Measurements from ENCODE around the gene LRBA.

DNA sequence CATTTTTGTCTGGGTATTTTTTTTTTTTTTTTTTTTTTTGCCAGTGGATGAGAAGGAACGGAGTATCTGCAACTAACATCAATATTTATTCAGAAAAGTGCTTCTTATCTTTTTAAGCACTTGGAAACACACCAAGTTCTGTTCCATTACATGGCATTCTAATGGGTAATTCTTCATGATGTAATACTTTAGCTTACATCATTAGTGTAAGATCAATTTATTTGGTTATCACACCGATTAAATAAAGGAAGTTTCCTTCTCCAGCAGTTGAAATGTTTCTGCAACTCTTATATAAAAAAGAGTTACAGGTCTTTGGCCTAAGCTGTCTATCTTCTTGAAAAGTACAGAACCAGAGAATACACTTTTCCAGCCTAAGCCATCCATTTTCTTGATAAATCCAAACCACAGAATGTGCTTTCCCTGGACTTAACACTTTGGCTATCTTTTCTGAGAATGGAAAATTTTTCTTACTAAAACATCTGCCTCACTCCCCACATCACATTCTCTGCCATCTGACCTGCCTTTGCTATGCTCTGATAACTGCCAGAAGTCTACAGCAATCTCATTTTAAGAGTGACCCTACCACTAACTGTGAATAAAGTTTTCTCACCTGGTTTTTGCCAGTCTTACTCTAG is 625.1 kb downstream of the LRBA start:
- TF ChIP-seq, protein P1, sequence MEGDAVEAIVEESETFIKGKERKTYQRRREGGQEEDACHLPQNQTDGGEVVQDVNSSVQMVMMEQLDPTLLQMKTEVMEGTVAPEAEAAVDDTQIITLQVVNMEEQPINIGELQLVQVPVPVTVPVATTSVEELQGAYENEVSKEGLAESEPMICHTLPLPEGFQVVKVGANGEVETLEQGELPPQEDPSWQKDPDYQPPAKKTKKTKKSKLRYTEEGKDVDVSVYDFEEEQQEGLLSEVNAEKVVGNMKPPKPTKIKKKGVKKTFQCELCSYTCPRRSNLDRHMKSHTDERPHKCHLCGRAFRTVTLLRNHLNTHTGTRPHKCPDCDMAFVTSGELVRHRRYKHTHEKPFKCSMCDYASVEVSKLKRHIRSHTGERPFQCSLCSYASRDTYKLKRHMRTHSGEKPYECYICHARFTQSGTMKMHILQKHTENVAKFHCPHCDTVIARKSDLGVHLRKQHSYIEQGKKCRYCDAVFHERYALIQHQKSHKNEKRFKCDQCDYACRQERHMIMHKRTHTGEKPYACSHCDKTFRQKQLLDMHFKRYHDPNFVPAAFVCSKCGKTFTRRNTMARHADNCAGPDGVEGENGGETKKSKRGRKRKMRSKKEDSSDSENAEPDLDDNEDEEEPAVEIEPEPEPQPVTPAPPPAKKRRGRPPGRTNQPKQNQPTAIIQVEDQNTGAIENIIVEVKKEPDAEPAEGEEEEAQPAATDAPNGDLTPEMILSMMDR (IDR thresholded peaks at IDR 0.05), result no peak
- no peak for TF ChIP-seq POLR2A (IDR thresholded peaks at IDR 0.05)
- TF ChIP-seq EP300 (IDR thresholded peaks at IDR 0.05), result no peak

All from stomach (tissue), 4 donors.